ENCODE measurements around the gene VASH2.

VASH2 gene

GRCh38 chr1:212933815-212934471 is 16.4 kb upstream of the VASH2 start:
- no peak for DNase-seq

DNA sequence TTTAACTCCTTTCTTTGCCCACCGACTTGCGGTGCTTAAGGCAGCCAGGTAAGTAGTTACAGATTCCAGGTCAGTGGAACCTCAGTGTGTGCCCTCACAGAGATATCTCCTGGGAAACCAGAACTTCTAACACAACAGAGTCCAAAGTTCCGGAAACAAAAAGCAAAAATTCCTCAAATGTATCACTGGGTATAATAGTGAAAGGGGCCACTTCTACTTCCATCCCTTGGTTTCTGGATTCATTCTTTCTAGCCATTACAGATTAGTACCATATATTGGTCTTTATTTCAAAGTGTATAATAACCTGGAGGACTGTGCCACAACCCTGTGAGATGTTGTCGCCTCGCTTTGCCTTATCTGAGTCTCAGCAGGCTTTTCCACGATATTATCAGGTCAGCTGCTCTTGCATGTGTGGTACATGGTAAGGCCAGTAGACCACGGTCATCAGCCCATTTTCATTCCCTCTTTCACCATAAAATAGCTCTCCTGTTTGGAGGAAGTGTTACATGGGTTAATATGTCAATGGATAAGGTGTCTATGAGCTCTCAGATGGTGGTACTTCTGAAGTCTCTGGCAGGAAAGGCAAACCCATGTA is 14.9 kb upstream of the VASH2 start:
- DNase-seq = no peak

DNA sequence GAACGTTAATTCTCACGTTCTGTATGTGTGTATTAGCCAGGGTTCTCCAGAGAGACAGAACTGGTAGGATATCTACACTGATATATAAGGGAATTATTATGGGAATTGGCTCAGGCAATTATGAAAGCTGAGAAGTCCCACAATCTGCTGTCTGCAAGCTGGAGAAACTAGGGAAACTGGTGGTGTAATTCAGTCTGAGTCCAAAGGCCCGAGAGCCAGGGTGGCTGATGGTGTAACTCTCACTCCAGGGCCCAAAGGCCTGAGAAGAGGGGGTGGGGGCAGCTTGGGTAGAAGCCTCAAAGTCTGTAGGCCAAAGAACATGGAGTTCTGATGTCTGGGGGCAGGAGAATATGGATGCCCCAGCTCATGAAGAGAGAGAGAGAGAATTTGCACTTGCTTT is 13.3 kb upstream of the VASH2 start:
- DNase-seq = no peak

DNA sequence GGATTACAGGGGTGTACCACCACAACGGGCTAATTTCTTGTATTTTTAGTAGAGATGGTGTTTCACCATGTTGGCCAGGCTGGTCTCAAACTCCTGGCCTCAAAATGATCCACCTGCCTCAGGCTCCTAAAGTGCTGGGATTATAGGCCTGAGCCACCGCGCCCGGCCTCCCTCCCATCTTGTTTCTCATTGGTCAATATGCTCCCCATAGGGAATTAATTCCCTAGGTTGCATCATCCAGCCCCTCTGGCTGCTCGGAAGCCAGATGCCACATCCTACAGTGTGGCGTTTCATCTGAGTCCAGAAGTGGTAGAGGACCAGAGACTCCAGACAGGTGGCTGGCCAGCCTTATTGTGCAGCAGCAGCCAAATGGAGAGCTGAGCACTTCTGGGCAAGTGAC is 11.5 kb upstream of the VASH2 start:
- DNase-seq = no peak

GRCh38 chr1:212941452-212941851 is 8.9 kb upstream of the VASH2 start:
- no peak for DNase-seq

DNA sequence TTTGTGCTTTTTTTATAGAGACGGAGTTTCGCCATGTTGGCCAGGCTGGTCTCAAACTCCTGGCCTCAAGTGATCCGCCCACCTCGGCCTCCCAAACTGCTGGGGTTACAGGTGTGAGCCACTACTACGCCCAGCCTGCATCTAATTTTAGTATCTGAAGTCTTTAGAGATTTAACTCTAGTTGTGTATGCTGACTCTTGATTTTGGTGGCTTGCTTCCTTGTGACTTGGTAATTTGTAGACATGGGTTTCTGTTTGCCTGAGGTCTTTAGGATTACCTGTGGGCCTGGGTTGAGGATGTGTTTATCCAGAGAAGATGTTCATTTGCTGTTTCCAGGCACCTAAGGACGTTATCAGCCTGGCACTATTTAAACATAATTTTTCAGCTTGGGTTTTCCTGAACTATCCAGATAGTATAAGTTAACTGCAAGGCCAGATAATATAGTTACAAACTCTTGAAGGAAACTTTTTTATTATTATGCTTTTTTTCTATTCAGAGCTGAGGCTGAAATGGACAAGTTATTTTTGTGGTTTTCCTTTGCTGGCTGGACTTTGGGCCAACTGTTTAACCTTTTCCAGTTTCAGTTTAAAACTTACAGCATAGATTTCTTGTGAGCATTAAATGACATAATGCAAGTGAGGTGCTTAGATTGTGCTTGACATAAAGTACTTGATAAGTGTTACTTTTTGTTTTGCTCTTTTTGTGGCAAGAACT is 7.5 kb upstream of the VASH2 start:
- DNase-seq = no peak

GRCh38 chr1:212943393-212943710 is 7.0 kb upstream of the VASH2 start:
- DNase-seq = no peak

DNA sequence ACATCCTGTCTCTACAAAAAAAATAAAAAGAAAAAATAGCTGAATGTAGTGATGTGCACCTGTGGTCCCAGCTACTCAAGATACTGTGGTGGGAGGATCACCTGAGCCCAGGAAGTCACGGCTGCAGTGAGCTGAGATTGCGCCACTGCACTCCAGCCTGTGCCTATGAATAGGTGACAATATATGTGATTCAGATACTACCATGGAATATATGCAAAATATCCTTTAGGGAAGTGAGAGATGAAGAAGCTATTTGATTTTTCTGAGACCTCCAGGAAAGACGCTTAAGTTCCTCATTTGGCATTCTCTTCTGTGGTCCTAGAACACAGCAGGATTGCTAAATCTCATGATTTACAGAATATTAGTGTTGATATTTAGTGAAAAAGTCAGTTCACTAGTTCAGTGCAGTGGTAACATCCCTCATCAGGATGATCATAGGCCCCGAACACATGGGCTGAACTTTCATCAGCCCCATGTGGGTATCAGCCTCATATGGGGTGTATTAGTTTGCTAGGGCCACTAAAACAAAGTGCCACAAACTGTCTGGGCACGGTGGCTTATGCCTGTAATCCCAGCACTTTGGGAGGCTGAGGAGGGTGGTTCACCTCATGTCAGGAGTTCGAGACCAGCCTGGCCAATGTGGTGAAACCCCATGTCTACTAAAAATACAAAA is 6.0 kb upstream of the VASH2 start:
- no peak for DNase-seq

DNA sequence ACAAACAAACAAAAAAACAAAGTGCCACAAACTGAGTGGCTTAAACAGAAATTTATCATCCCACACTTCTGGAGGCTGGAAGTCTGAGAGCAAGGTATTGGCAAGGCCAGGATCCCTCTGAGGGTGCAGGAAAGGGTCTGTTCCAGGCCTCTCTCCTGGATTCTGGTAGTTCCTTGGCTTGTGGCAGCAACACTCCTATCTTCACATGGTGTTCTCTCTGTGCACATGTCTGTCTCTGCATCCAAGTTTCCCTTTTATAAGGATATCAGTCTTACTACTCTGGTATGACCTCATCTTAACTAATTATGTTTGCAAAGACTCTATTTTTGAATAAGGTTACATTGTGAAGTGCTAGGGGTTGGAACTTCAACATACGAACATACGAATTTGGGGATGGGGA is 5.3 kb upstream of the VASH2 start:
- no peak for DNase-seq

GRCh38 chr1:212945463-212946160 is 4.7 kb upstream of the VASH2 start:
- no peak for DNase-seq

DNA sequence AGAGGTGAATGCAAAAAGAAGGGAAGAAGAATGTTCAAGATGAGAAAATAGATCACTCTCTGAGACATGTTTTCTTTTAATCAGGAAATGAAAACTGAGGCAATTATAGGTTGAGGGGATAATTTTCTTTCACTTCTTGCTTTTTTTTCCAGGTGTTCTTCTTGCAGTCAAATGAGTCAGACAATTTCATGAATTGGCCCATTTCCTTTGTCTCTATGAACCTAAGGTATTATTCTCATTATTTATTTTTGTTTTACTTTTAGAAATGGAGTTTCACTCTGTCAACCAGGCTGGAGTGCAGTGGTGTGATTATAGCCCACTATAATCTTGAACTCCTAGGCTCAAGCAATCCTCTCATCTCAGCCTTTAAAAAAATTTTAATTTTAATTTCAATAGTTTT is 3.5 kb upstream of the VASH2 start:
- DNase-seq = no peak

DNA sequence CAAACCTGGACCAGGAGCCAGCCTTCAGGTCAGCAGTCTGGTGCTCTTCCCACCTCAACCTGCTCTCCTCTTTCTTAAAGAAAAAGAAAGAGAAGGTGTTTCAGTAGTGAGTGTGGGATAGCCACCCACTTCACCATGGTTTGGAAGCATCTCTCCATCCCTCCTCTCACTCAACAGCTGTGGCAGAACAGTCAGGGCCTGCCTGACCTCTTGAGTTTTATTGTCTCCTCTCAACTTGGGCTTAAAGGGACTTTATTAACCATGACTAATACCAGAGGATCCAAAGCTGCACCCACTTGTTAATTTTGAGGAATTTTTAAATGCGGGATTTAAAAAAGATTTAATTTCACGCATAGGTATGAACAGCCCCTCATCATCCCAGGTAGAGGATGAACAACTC is 570 bp upstream of the VASH2 start:
- DNase-seq = no peak

GRCh38 chr1:212951126-212951946 is 995 bp downstream of the VASH2 start:
- DNase-seq = no peak

DNA sequence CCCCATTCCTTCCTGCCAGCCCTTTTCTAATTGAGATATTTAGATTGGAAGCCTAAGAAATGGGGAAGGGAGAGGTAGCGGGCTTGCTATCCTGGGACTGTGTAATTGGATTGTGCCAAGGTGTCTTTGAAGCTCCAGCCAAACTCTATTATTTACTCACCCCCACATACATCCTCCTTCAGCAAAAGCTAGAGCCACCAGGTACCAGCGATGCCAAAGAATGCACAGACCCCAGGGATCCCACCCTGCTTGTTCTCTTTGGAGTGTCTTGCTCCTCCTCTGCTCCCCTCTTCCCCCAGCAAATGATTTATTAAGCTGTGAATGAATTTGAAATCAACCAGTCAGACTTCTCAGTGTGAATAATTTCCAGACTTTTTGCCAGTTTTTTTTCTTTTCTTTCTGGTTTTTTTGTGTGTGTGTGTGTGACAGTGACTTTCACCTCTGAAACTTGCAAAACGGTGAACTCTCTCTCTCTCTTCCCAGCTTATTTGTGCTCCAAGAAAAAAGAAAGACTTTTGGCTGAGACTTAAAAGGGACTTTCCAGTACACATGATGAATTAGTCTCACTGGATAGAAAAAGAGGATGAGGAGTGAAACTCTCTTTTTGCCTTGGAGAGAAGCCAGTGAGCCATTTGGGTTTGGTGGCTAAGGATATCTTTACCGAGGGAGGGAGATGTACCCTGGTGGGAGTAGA is 1.8 kb downstream of the VASH2 start:
- no peak for DNase-seq

- DNase-seq = no peak
These were observed 2.3 kb downstream of the VASH2 start for GRCh38 chr1:212952641-212952976.

DNA sequence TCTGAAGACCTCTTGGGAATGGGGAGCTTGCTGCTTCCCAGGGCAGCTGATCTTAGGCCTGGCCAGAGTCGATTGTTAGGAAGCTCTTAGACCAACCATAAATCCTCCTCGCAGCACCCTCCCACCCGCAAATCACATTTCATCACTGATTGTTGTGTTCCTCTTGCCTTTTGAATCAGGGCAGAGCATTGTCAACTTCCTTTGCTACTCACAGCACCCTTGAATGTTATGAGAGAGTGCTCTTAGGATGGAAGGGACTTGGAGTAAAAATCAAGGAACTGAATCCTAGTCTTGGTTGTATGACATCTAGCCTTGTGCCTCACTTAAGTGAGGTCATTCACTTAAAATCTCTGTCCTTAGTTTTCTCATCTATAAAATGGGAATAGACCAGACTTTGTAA is 3.0 kb downstream of the VASH2 start:
- DNase-seq = no peak

DNA sequence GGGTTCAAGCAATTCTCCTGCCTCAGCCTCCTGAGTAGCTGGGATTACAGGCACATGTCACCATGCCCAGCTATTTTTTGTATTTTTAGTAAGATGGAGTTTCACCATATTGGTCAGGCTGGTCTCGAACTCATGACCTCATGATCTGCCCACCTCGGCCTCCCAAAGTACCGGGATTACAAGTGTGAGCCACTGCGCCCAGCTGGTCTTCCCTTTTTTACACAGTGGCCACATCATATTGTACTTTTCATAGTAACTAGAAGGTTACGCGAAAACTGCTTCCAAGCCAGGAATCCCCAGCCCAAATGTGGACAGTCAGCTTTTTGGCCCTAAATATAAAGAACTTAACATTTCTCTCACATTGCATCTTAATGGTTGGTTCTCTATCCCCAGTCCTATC is 4.2 kb downstream of the VASH2 start:
- DNase-seq = no peak

GRCh38 chr1:212955098-212955497 is 4.8 kb downstream of the VASH2 start:
- no peak for DNase-seq

- DNase-seq = no peak
These were observed 5.8 kb downstream of the VASH2 start for GRCh38 chr1:212955961-212956620.

DNA sequence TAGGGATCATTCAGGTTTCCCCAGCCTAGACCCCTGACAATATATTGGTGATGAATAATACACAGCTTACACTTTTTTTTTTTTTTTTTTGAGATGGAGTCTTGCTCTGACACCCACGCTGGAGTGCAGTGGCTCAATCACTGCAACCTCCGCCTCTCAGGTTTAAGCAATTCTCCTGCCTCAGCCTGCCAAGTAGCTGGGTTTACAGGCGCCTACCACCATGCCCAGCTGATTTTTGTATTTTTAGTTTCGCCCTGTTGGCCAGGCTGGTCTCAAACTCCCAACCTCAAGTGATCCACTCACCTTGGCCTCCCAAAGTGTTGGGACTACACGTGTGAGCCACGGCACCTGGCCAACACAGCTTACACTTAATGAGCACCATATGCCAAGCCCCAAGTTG is 7.2 kb downstream of the VASH2 start:
- DNase-seq = no peak

DNA sequence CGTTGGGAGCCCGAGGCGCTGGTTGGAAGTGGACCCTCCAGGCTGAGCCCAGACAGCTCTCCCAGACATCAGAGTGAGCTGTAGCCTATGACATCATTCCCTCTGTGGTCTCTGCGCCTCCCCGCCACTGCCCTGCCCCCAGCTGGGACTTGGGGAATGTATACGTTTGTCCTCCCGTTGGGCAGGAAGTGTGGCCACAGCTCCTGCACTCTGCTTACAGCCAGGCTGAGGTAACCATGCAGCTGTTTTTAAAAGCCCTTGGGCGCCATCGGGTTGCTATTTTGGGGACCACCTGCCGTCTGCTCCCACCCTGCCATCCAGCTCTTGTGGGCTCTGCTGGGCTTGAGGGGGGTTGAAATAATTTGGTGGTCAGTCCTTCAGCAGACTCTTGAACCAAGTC is 7.8 kb downstream of the VASH2 start:
- no peak for DNase-seq

Data from CD4-positive, alpha-beta T cell treated with Interleukin-17A for 4 hours (primary cell).